ENCODE data around the gene DIPK1A. TPM values are rescaled to one million over a fixed set of nuclear protein-coding genes. Genes with fewer than 3 reads are reported as not detected.

Gene DIPK1A
- total RNA-seq, 1 donor from 2014 or later: 4.6 TPM

GRCh38 chr1:92961896-92962752, 862 bp upstream of the DIPK1A start:
- Histone ChIP-seq H3K9me3 (no peaks in the 10 kb centered on the region), H3K4me1 (no peaks in the 10 kb centered on the region), H3K27me3 (no peaks in the 10 kb centered on the region), H3K4me3 (peak overlapping the region; percentile 79), H3K27ac (peak overlapping the region; percentile 93), H3K36me3 (no peaks in the 10 kb centered on the region)
- no peak for DNase-seq
- TF ChIP-seq CTCF (IDR thresholded peaks at IDR 0.05): no peak
- ATAC-seq: no peak
- intact Hi-C loops (cut with DNase I): no loop called here

GRCh38 chr1:92960395-92961130, 699 bp downstream of the DIPK1A start:
- H3K4me3 ChIP-seq: peak overlapping the region; percentile 79
- H3K9me3 ChIP-seq: no peaks in the 10 kb centered on the region
- intact Hi-C loops (cut with DNase I): no loop called here
- no peaks in the 10 kb centered on the region for H3K36me3 ChIP-seq
- peak; percentile 68 for DNase-seq
- H3K27me3 ChIP-seq: no peaks in the 10 kb centered on the region
- ATAC-seq: peak; percentile 81
- H3K4me1 ChIP-seq: no peaks in the 10 kb centered on the region
- peak overlapping the region; percentile 81 for H3K27ac ChIP-seq
- peak; percentile 66 for TF ChIP-seq CTCF (IDR thresholded peaks at IDR 0.05)

- H3K27me3 ChIP-seq: no peaks in the 10 kb centered on the region
Observed at GRCh38 chr1:92958203-92958970, 2.9 kb downstream of the DIPK1A start.

GRCh38 chr1:92957030-92957734, 4.1 kb downstream of the DIPK1A start:
- no peaks in the 10 kb centered on the region for H3K4me1 ChIP-seq
- no peak for ATAC-seq
- no peak overlapping the region for H3K4me3 ChIP-seq
- H3K27ac ChIP-seq: no peak overlapping the region
- intact Hi-C loops (cut with DNase I): no loop called here
- no peaks in the 10 kb centered on the region for H3K9me3 ChIP-seq
- H3K36me3 ChIP-seq: no peaks in the 10 kb centered on the region
- TF ChIP-seq CTCF (IDR thresholded peaks at IDR 0.05): no peak
- DNase-seq: no peak
- H3K27me3 ChIP-seq: no peaks in the 10 kb centered on the region

More at GRCh38 chr1:92958203-92958970, 2.9 kb downstream of the DIPK1A start:
- no peaks in the 10 kb centered on the region for H3K4me1 ChIP-seq
- no peak overlapping the region for H3K4me3 ChIP-seq
- no peaks in the 10 kb centered on the region for H3K9me3 ChIP-seq
- intact Hi-C loops (cut with DNase I): no loop called here
- H3K36me3 ChIP-seq: no peaks in the 10 kb centered on the region
- TF ChIP-seq CTCF (IDR thresholded peaks at IDR 0.05): no peak
- ATAC-seq (no peak), DNase-seq (no peak)
- H3K27ac ChIP-seq: no peak overlapping the region
